Measurements from ENCODE around the gene KIAA0825. TPM values are rescaled to one million over a fixed set of nuclear protein-coding genes. Genes with fewer than 3 reads are reported as not detected.

The KIAA0825 gene
- total and polyA plus RNA-seq, 2 of the 8 experiments (the other 6 are each of a cell fraction or from before 2014, with no cell fraction given) = 0.60 to 1.0 TPM

- no peak for TF ChIP-seq CHD7 (IDR thresholded peaks at IDR 0.05; ENCODE audit: insufficient replicate concordance, low read length)
- no peak for TF ChIP-seq RXRA (IDR thresholded peaks at IDR 0.05; ENCODE audit: insufficient read depth, low read depth, low read length)
- TF ChIP-seq SP1 (IDR thresholded peaks at IDR 0.05; ENCODE audit: low read depth, low read length) = no peak
- TF ChIP-seq KDM4A (IDR thresholded peaks at IDR 0.05; ENCODE audit: low read depth, low read length, severe bottlenecking) = no peak
- TF ChIP-seq BRCA1 (IDR thresholded peaks at IDR 0.05; ENCODE audit: low read depth, low read length) = no peak
- no peak for TF ChIP-seq SIN3A (conservative IDR thresholded peaks at IDR 0.05 in 1 of 2, IDR thresholded peaks at IDR 0.05 in 1 of 2; ENCODE audit: low read depth in 1 of 2, low read length in 2 of 2)
- no peak for TF ChIP-seq HDAC6 (IDR thresholded peaks at IDR 0.05; ENCODE audit: low read depth, low read length)
These were observed 42.7 kb upstream of the KIAA0825 start (continued) for GRCh38 chr5:94661086-94661485.
